Ammon's horn (tissue), 1 donor: Measurements from ENCODE around the gene CMIP.
A peak's percentile ranks its signal among the peaks of the same experiment; 100 is the strongest.

ENCODE experiments used
- DNase-seq: peaks from one replicate; pipeline ENCODE4 v3.0.0-alpha.2; 2016; ENCODE audit warnings: low spot score

Gene CMIP

GRCh38 chr16:81703177-81704155 lies 258.9 kb downstream of the CMIP start:
- no peak for DNase-seq

- no peak for DNase-seq
Observed at GRCh38 chr16:81705261-81705660, 260.7 kb downstream of the CMIP start.

GRCh38 chr16:81706327-81707295 lies 262.0 kb downstream of the CMIP start:
- no peak for DNase-seq

- DNase-seq = peak; percentile 34
Observed at GRCh38 chr16:81707411-81708265, 263.0 kb downstream of the CMIP start.

GRCh38 chr16:81708266-81709015 lies 263.8 kb downstream of the CMIP start:
- peak; percentile 70 for DNase-seq

GRCh38 chr16:81709016-81709900 lies 264.6 kb downstream of the CMIP start:
- no peak for DNase-seq

- no peak for DNase-seq
Observed at GRCh38 chr16:81710044-81710443, 265.4 kb downstream of the CMIP start.

- DNase-seq = no peak
Observed at GRCh38 chr16:81710596-81710995, 266.0 kb downstream of the CMIP start.

GRCh38 chr16:81711657-81712319 lies 267.2 kb downstream of the CMIP start:
- DNase-seq = peak; percentile 27

- DNase-seq = no peak
Observed at GRCh38 chr16:81712681-81713080, 268.1 kb downstream of the CMIP start.

GRCh38 chr16:81713295-81713772 lies 268.7 kb downstream of the CMIP start:
- DNase-seq = no peak

GRCh38 chr16:81713796-81714195 lies 269.2 kb downstream of the CMIP start:
- no peak for DNase-seq

- DNase-seq = no peak
Observed at GRCh38 chr16:81714583-81714982, 270.0 kb downstream of the CMIP start.

GRCh38 chr16:81715358-81716196 lies 271.0 kb downstream of the CMIP start:
- no peak for DNase-seq

GRCh38 chr16:81716478-81717225 lies 272.0 kb downstream of the CMIP start:
- DNase-seq = no peak

- DNase-seq = no peak
Observed at GRCh38 chr16:81717662-81718189, 273.1 kb downstream of the CMIP start.

- no peak for DNase-seq
Observed at GRCh38 chr16:81718637-81719036, 274.0 kb downstream of the CMIP start.
